Vagina (tissue), 2 donors: ENCODE data around the gene SEC23B. TPM values are rescaled to one million over a fixed set of nuclear protein-coding genes. Genes with fewer than 3 reads are reported as not detected.
A peak's percentile ranks its signal among the peaks of the same experiment; 100 is the strongest.
"Not testable (repeated sequence)": the region's sequence is repeated elsewhere in the genome, so short reads cannot be mapped to it uniquely, and the experiment has no call there.

ENCODE experiments used
- DNase-seq, 2 donors: peaks; one replicate each; pipeline ENCODE4 v3.0.0-alpha.2; 2017; ENCODE audit errors: extremely low spot score in 2 of 2
- H3K27ac ChIP-seq: fragments of 200-600 bp; sonication (generic); one replicate; pipeline ENCODE4 v1.5.1; 2019
- H3K27me3 ChIP-seq: fragments of 200-600 bp; sonication (generic); one replicate; pipeline ENCODE4 v1.5.1; 2019
- H3K36me3 ChIP-seq, 2 donors: fragments of 200-600 bp; sonication (generic); one replicate each; pipeline ENCODE4 v1.5.1; 2017 to 2019
- H3K4me1 ChIP-seq: fragments of 200-600 bp; sonication (generic); one replicate; pipeline ENCODE4 v1.5.1; 2019
- H3K4me3 ChIP-seq, 2 donors: fragments of 200-600 bp; sonication (generic); 1 replicate in 1 of 2; 2 replicates in 1 of 2; pipeline ENCODE4 v1.5.1; 2016 to 2019
- H3K9me3 ChIP-seq: fragments of 200-600 bp; sonication (generic); one replicate; pipeline ENCODE4 v1.5.1; 2019
- CTCF ChIP-seq, 3 experiments: fragments of 450-650 bp in 2 of 3; fragments of 200-600 bp in 1 of 3; sonication (generic) in 1 of 3; IDR thresholded peaks; one replicate each; pipeline ENCODE4 v1.5.1; 2017 to 2019; ENCODE audit warnings: antibody characterized with exemption in 3 of 3, mild to moderate bottlenecking in 2 of 3, moderate library complexity in 2 of 3
- POLR2A ChIP-seq, 2 donors: fragments of 450-650 bp; IDR thresholded peaks; one replicate each; pipeline ENCODE4 v1.6.1; 2017; ENCODE audit warnings: antibody characterized with exemption in 2 of 2, mild to moderate bottlenecking in 2 of 2, moderate library complexity in 2 of 2
- POLR2AphosphoS5 ChIP-seq, 2 donors: sonication (generic); formaldehyde crosslinking; IDR thresholded peaks; one replicate each; pipeline ENCODE4 v1.9.0; 2017; ENCODE audit warnings: antibody characterized with exemption in 2 of 2, mild to moderate bottlenecking in 2 of 2, low read depth in 1 of 2; ENCODE audit not compliant: insufficient read depth in 1 of 2
- intact Hi-C: fragments of 100-400 bp; cut with DNase I; formaldehyde crosslinking; loops from one replicate; pipeline ENCODE4 v1.15.1; 2023
- total RNA-seq: library from RNA; depleted of rRNA; stranded (reverse); fragments of >200 nt; gene quantifications from one replicate; pipeline ENCODE4 v1.2.3, GENCODE V29; 2016

SEC23B gene
- total RNA-seq, 1 donor from 2014 or later: 30.7 TPM

GRCh38 chr20:18497603-18498002 lies 10.1 kb upstream of the SEC23B start:
- intact Hi-C loops: no loop called here
- Histone ChIP-seq H3K4me1 (peaks cover 18% of the 10 kb centered on the region), H3K27me3 (no peaks in the 10 kb centered on the region), H3K9me3 (no peaks in the 10 kb centered on the region), H3K4me3 (no peak overlapping the region), H3K27ac (peak overlapping the region; percentile 75), H3K36me3 (peaks cover 0 to 9% of the 10 kb centered on the region in 2 donors)
- TF ChIP-seq POLR2A (IDR thresholded peaks at IDR 0.05) (no peak), POLR2AphosphoS5 (IDR thresholded peaks at IDR 0.05; ENCODE audit: insufficient read depth in 1 of 2, low read depth in 1 of 2) (no peak), CTCF (IDR thresholded peaks at IDR 0.05) (no peak)
- DNase-seq: no peak

GRCh38 chr20:18501672-18502071 lies 6.1 kb upstream of the SEC23B start:
- intact Hi-C loops, H3K27ac ChIP-seq, H3K27me3 ChIP-seq, H3K9me3 ChIP-seq, H3K4me3 ChIP-seq, DNase-seq, H3K36me3 ChIP-seq, H3K4me1 ChIP-seq: not testable (repeated sequence)

- TF ChIP-seq CTCF (IDR thresholded peaks at IDR 0.05) (no peak), POLR2A (IDR thresholded peaks at IDR 0.05) (no peak), POLR2AphosphoS5 (IDR thresholded peaks at IDR 0.05; ENCODE audit: insufficient read depth in 1 of 2, low read depth in 1 of 2) (no peak)
- DNase-seq: no peak
- Histone ChIP-seq H3K27me3 (no peaks in the 10 kb centered on the region), H3K9me3 (no peaks in the 10 kb centered on the region), H3K4me3 (no peak overlapping the region), H3K27ac (no peak overlapping the region), H3K36me3 (no peaks in the 10 kb centered on the region), H3K4me1 (peaks cover 17% of the 10 kb centered on the region)
- intact Hi-C loops: no loop called here
These were observed 3.2 kb upstream of the SEC23B start for GRCh38 chr20:18504479-18505060.

- no peak for DNase-seq
- Histone ChIP-seq H3K4me1 (peaks cover 17% of the 10 kb centered on the region), H3K36me3 (peaks cover 0 to 5% of the 10 kb centered on the region in 2 donors), H3K27me3 (no peaks in the 10 kb centered on the region), H3K4me3 (peak overlapping the region; percentile 78 to 84), H3K27ac (peak overlapping the region; percentile 93), H3K9me3 (no peaks in the 10 kb centered on the region)
- TF ChIP-seq CTCF (IDR thresholded peaks at IDR 0.05): no peak
- TF ChIP-seq POLR2AphosphoS5 (IDR thresholded peaks at IDR 0.05; ENCODE audit: insufficient read depth in 1 of 2, low read depth in 1 of 2): no peak
- no peak for TF ChIP-seq POLR2A (IDR thresholded peaks at IDR 0.05)
- intact Hi-C loops: no loop called here
These were observed 996 bp upstream of the SEC23B start for GRCh38 chr20:18506744-18507143.

GRCh38 chr20:18511571-18511970 lies 3.8 kb downstream of the SEC23B start:
- peaks cover 4 to 29% of the 10 kb centered on the region in 2 donors for H3K36me3 ChIP-seq

More at GRCh38 chr20:18511571-18511970, 3.8 kb downstream of the SEC23B start:
- Histone ChIP-seq H3K27me3 (no peaks in the 10 kb centered on the region), H3K27ac (no peak overlapping the region), H3K4me3 (no peak overlapping the region), H3K9me3 (no peaks in the 10 kb centered on the region), H3K4me1 (peaks cover 17% of the 10 kb centered on the region)
- intact Hi-C loops: no loop called here
- TF ChIP-seq POLR2AphosphoS5 (IDR thresholded peaks at IDR 0.05; ENCODE audit: insufficient read depth in 1 of 2, low read depth in 1 of 2) (no peak), CTCF (IDR thresholded peaks at IDR 0.05) (no peak), POLR2A (IDR thresholded peaks at IDR 0.05) (no peak)
- no peak for DNase-seq
